Liver (tissue), 9 donors: ENCODE measurements around the gene MDN1. TPM values are rescaled to one million over a fixed set of nuclear protein-coding genes. Genes with fewer than 3 reads are reported as not detected.

ENCODE experiments used
- DNase-seq: peaks from one replicate; pipeline ENCODE4 v3.0.0-alpha.2; 2017; ENCODE audit warnings: low spot score
- H3K27ac ChIP-seq, 2 donors: one replicate each; pipeline ENCODE4 v1.7.0; 2013; ENCODE audit warnings: inconsistent platforms in 2 of 2, low read length in 2 of 2, control low read depth in 1 of 2, low read depth in 1 of 2, mild to moderate bottlenecking in 1 of 2
- H3K27me3 ChIP-seq, 4 donors: one replicate each; pipeline versions ENCODE4 v1.6.1 to v1.7.0; 2013; ENCODE audit warnings: low read length in 3 of 4, inconsistent platforms in 1 of 4, mild to moderate bottlenecking in 1 of 4, moderate library complexity in 1 of 4; ENCODE audit not compliant: control insufficient read depth in 4 of 4, insufficient read depth in 4 of 4
- H3K36me3 ChIP-seq, 4 donors: one replicate each; pipeline versions ENCODE4 v1.6.1 to v1.7.0; 2013; ENCODE audit warnings: low read length in 3 of 4, mild to moderate bottlenecking in 3 of 4, low read depth in 1 of 4, moderate library complexity in 1 of 4; ENCODE audit not compliant: control insufficient read depth in 4 of 4, insufficient read depth in 3 of 4
- H3K4me1 ChIP-seq, 4 donors: one replicate each; pipeline versions ENCODE4 v1.6.1 to v1.7.0; 2013; ENCODE audit warnings: low read length in 3 of 4, mild to moderate bottlenecking in 3 of 4, moderate library complexity in 1 of 4; ENCODE audit not compliant: control insufficient read depth in 4 of 4, insufficient read depth in 4 of 4
- H3K4me3 ChIP-seq, 3 donors: one replicate each; pipeline versions ENCODE4 v1.6.1 to v1.7.0; 2013; ENCODE audit warnings: low read length in 3 of 3, control low read depth in 1 of 3, low read depth in 1 of 3, mild to moderate bottlenecking in 1 of 3
- H3K9ac ChIP-seq, 2 donors: one replicate each; pipeline ENCODE4 v1.7.0; 2013; ENCODE audit warnings: low read length in 2 of 2, mild to moderate bottlenecking in 2 of 2, moderate library complexity in 2 of 2, control low read depth in 1 of 2, low read depth in 1 of 2
- H3K9me3 ChIP-seq, 4 donors: one replicate each; pipeline versions ENCODE4 v1.6.1 to v1.7.0; 2013; ENCODE audit warnings: low read length in 3 of 4; ENCODE audit not compliant: control insufficient read depth in 4 of 4
- EGR1 ChIP-seq, 2 donors: IDR thresholded peaks; 2 replicates each; pipeline ENCODE4 v1.6.1; 2016 to 2018; ENCODE audit warnings: antibody characterized with exemption in 2 of 2, low read depth in 2 of 2
- FOXA1 ChIP-seq: IDR thresholded peaks from 2 replicates; pipeline ENCODE4 v1.6.1; 2016; ENCODE audit warnings: antibody characterized with exemption
- FOXA2 ChIP-seq: IDR thresholded peaks from 2 replicates; pipeline ENCODE4 v1.6.1; 2016; ENCODE audit warnings: antibody characterized with exemption
- GABPA ChIP-seq, 2 donors: IDR thresholded peaks in 1 of 2; conservative IDR thresholded peaks in 1 of 2; 2 replicates each; pipeline ENCODE4 v1.6.1; 2016; ENCODE audit warnings: antibody characterized with exemption in 2 of 2, mild to moderate bottlenecking in 1 of 2, moderate library complexity in 1 of 2
- HNF4A ChIP-seq, 2 donors: conservative IDR thresholded peaks; 2 replicates each; pipeline ENCODE4 v1.6.1; 2016; ENCODE audit warnings: antibody characterized with exemption in 2 of 2, mild to moderate bottlenecking in 2 of 2
- HNF4G ChIP-seq: IDR thresholded peaks from 2 replicates; pipeline ENCODE4 v1.6.1; 2016; ENCODE audit warnings: antibody characterized with exemption
- JUND ChIP-seq, 2 donors: IDR thresholded peaks; 2 replicates each; pipeline ENCODE4 v1.6.1; 2016; ENCODE audit warnings: antibody characterized with exemption in 2 of 2
- NR2F2 ChIP-seq: IDR thresholded peaks from 2 replicates; pipeline ENCODE4 v1.6.1; 2016; ENCODE audit warnings: antibody characterized with exemption
- RAD21 ChIP-seq, 2 donors: IDR thresholded peaks; 2 replicates each; pipeline ENCODE4 v1.6.1; 2016; ENCODE audit warnings: antibody characterized with exemption in 2 of 2, mild to moderate bottlenecking in 2 of 2
- RXRA ChIP-seq, 2 donors: IDR thresholded peaks; 2 replicates each; pipeline ENCODE4 v1.6.1; 2017 to 2018; ENCODE audit warnings: antibody characterized with exemption in 2 of 2, mild to moderate bottlenecking in 1 of 2
- SP1 ChIP-seq: IDR thresholded peaks from 2 replicates; pipeline ENCODE4 v1.6.1; 2018; ENCODE audit warnings: antibody characterized with exemption, mild to moderate bottlenecking
- TAF1 ChIP-seq: conservative IDR thresholded peaks from 2 replicates; pipeline ENCODE4 v1.6.1; 2016; ENCODE audit warnings: antibody characterized with exemption, mild to moderate bottlenecking
- YY1 ChIP-seq: IDR thresholded peaks from 2 replicates; pipeline ENCODE4 v1.6.1; 2016; ENCODE audit warnings: antibody characterized with exemption, mild to moderate bottlenecking
- WGBS: extraction: QIAGEN DNeasy Blood & Tissue Kit; methylation state at CpG from one replicate; pipeline ENCODE4 v1.1.7; 2013; 5-methylcytosine and 5-hydroxymethylcytosine counted together
- polyA plus RNA-seq, 2 donors: library from polyadenylated mRNA; stranded (reverse) in 1 of 2; unstranded in 1 of 2; fragments of 200-250 nt in 1 of 2; fragments of >200 nt in 1 of 2; fragmentation: Nextera tagmentation in 1 of 2; extraction: Ambion mirVana in 1 of 2; gene quantifications; one replicate each; pipeline versions ENCODE4 v1.2.1 to v1.2.3, GENCODE V29; 2013 to 2015
- total RNA-seq, 2 donors: library from RNA; depleted of rRNA; stranded (reverse); fragments of >200 nt; gene quantifications; one replicate each; pipeline ENCODE4 v1.2.3, GENCODE V29; 2014
- TF ChIP-seq, protein P1 (sequence below): IDR thresholded peaks from 2 replicates; pipeline ENCODE4 v1.6.1; 2016; ENCODE audit warnings: antibody characterized with exemption, mild to moderate bottlenecking
- TF ChIP-seq, protein P2 (sequence below): fragments of 150-350 bp; IDR thresholded peaks from 2 replicates; pipeline ENCODE4 v1.5.1; 2017; ENCODE audit warnings: improper control_type of control experiment, low read depth, low read length; ENCODE audit not compliant: missing input control
- TF ChIP-seq, protein P3 (sequence below): IDR thresholded peaks from 2 replicates; pipeline ENCODE4 v1.6.1; 2016; ENCODE audit warnings: antibody characterized with exemption
- TF ChIP-seq, protein P4 (sequence below): IDR thresholded peaks from 2 replicates; pipeline ENCODE4 v1.6.1; 2016; ENCODE audit warnings: antibody characterized with exemption
- TF ChIP-seq, protein P5 (sequence below): IDR thresholded peaks from 2 replicates; pipeline ENCODE4 v1.6.1; 2016; ENCODE audit warnings: antibody characterized with exemption
- donor health status: healthy.
- donor health status: healthy.
- donor health status: healthy.
- donor health status: healthy.
- donor health status: healthy.

Gene MDN1
- total and polyA plus RNA-seq, 4 donors: 5.4 to 48.9 (median 22.8) TPM

DNA sequence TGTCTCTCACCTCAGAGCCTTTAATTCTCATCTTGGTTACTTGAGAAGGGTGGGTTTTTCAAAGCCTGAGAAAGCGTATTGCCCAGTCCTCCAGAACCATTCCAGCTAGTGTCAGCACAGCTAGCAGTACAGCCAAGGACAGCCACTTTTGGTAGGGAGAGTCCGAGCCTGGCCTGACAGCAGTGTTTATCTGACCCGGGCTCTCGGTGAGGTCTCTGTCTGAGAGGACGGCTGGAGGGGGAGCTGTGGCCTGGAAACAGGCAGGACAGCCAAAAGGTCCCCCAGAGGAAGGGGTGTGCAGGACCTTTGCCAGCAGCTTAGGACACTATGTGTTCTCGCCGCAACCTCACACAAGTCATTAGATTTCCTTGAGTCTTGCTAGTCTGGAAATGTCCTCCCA is 219.9 kb downstream of the MDN1 start:
- Histone ChIP-seq H3K27me3 (no peaks in the 10 kb centered on the region), H3K36me3 (no peaks in the 10 kb centered on the region), H3K4me3 (no peak overlapping the region), H3K9me3 (no peaks in the 10 kb centered on the region), H3K27ac (no peak overlapping the region), H3K4me1 (no peaks in the 10 kb centered on the region), H3K9ac (no peak overlapping the region)
- 72% methylated on average over 7 of the region's 7 CpGs for WGBS
- DNase-seq: peak; percentile 35
- no peak for TF ChIP-seq GABPA (IDR thresholded peaks at IDR 0.05 in 1 of 2, conservative IDR thresholded peaks at IDR 0.05 in 1 of 2)
- TF ChIP-seq, protein P1, sequence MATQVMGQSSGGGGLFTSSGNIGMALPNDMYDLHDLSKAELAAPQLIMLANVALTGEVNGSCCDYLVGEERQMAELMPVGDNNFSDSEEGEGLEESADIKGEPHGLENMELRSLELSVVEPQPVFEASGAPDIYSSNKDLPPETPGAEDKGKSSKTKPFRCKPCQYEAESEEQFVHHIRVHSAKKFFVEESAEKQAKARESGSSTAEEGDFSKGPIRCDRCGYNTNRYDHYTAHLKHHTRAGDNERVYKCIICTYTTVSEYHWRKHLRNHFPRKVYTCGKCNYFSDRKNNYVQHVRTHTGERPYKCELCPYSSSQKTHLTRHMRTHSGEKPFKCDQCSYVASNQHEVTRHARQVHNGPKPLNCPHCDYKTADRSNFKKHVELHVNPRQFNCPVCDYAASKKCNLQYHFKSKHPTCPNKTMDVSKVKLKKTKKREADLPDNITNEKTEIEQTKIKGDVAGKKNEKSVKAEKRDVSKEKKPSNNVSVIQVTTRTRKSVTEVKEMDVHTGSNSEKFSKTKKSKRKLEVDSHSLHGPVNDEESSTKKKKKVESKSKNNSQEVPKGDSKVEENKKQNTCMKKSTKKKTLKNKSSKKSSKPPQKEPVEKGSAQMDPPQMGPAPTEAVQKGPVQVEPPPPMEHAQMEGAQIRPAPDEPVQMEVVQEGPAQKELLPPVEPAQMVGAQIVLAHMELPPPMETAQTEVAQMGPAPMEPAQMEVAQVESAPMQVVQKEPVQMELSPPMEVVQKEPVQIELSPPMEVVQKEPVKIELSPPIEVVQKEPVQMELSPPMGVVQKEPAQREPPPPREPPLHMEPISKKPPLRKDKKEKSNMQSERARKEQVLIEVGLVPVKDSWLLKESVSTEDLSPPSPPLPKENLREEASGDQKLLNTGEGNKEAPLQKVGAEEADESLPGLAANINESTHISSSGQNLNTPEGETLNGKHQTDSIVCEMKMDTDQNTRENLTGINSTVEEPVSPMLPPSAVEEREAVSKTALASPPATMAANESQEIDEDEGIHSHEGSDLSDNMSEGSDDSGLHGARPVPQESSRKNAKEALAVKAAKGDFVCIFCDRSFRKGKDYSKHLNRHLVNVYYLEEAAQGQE: no peak
- TF ChIP-seq JUND (IDR thresholded peaks at IDR 0.05): no peak

DNA sequence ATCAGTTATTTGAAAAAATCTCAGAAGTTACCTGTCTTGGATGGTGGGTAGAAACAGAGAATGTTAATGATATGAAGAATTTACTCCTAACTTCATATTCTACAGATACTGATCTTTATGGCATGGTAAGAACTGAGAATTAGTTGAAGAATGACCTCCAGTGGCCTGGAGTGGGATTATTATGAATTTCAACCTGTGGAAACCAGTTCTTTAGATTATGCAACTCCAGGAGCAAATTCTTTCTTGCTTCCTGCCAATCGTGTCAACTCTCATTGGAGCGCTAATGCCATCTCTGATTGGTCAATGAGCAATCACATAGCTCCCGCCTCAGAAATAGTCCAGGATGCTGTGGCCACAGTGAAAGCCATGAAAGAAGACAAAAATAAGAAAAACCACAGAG is 221.6 kb downstream of the MDN1 start:
- no peaks in the 10 kb centered on the region for H3K27me3 ChIP-seq
- no peaks in the 10 kb centered on the region for H3K9me3 ChIP-seq
- no peaks in the 10 kb centered on the region for H3K36me3 ChIP-seq
- H3K4me3 ChIP-seq: no peak overlapping the region
- TF ChIP-seq GABPA (IDR thresholded peaks at IDR 0.05 in 1 of 2, conservative IDR thresholded peaks at IDR 0.05 in 1 of 2) (no peak), RAD21 (IDR thresholded peaks at IDR 0.05) (peak; percentile 87 to 93), RXRA (IDR thresholded peaks at IDR 0.05) (peak; percentile 48 to 74), JUND (IDR thresholded peaks at IDR 0.05) (no peak), HNF4G (no peak), FOXA2 (no peak), NR2F2 (no peak), FOXA1 (no peak), SP1 (peak; percentile 63), YY1 (no peak), EGR1 (IDR thresholded peaks at IDR 0.05; ENCODE audit: low read depth in 2 of 2) (no peak), TAF1 (no peak), HNF4A (conservative IDR thresholded peaks at IDR 0.05) (peak; percentile 38 to 56)
- TF ChIP-seq, protein P2, sequence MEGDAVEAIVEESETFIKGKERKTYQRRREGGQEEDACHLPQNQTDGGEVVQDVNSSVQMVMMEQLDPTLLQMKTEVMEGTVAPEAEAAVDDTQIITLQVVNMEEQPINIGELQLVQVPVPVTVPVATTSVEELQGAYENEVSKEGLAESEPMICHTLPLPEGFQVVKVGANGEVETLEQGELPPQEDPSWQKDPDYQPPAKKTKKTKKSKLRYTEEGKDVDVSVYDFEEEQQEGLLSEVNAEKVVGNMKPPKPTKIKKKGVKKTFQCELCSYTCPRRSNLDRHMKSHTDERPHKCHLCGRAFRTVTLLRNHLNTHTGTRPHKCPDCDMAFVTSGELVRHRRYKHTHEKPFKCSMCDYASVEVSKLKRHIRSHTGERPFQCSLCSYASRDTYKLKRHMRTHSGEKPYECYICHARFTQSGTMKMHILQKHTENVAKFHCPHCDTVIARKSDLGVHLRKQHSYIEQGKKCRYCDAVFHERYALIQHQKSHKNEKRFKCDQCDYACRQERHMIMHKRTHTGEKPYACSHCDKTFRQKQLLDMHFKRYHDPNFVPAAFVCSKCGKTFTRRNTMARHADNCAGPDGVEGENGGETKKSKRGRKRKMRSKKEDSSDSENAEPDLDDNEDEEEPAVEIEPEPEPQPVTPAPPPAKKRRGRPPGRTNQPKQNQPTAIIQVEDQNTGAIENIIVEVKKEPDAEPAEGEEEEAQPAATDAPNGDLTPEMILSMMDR: peak; percentile 68
- TF ChIP-seq, protein P3, sequence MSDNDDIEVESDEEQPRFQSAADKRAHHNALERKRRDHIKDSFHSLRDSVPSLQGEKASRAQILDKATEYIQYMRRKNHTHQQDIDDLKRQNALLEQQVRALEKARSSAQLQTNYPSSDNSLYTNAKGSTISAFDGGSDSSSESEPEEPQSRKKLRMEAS: no peak
- TF ChIP-seq, protein P4, sequence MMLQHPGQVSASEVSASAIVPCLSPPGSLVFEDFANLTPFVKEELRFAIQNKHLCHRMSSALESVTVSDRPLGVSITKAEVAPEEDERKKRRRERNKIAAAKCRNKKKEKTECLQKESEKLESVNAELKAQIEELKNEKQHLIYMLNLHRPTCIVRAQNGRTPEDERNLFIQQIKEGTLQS: peak; percentile 54
- TF ChIP-seq, protein P1: no peak
- TF ChIP-seq, protein P5, sequence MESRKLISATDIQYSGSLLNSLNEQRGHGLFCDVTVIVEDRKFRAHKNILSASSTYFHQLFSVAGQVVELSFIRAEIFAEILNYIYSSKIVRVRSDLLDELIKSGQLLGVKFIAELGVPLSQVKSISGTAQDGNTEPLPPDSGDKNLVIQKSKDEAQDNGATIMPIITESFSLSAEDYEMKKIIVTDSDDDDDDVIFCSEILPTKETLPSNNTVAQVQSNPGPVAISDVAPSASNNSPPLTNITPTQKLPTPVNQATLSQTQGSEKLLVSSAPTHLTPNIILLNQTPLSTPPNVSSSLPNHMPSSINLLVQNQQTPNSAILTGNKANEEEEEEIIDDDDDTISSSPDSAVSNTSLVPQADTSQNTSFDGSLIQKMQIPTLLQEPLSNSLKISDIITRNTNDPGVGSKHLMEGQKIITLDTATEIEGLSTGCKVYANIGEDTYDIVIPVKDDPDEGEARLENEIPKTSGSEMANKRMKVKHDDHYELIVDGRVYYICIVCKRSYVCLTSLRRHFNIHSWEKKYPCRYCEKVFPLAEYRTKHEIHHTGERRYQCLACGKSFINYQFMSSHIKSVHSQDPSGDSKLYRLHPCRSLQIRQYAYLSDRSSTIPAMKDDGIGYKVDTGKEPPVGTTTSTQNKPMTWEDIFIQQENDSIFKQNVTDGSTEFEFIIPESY: no peak
- H3K4me1 ChIP-seq: no peaks in the 10 kb centered on the region
- no peak overlapping the region for H3K27ac ChIP-seq
- 20% methylated on average over 3 of the region's 3 CpGs for WGBS
- no peak for DNase-seq
- no peak overlapping the region for H3K9ac ChIP-seq
